Thyroid gland (tissue), 4 donors: ENCODE measurements around the gene CAMTA1. TPM values are rescaled to one million over a fixed set of nuclear protein-coding genes. Genes with fewer than 3 reads are reported as not detected.

Experiments used
- DNase-seq, 2 donors: peaks; one replicate each; pipeline ENCODE4 v3.0.0-alpha.2; 2019
- H3K27ac ChIP-seq, 3 donors: fragments of 200-600 bp; sonication (generic); 1 replicate in 2 of 3; 2 replicates in 1 of 3; pipeline ENCODE4 v1.5.1; 2016 to 2019; ENCODE audit warnings: mild to moderate bottlenecking in 1 of 3, moderate library complexity in 1 of 3
- H3K27me3 ChIP-seq: fragments of 200-600 bp; sonication (generic); one replicate; pipeline ENCODE4 v1.5.1; 2019
- H3K36me3 ChIP-seq, 2 donors: fragments of 200-600 bp; sonication (generic); one replicate each; pipeline ENCODE4 v1.5.1; 2016 to 2019
- H3K4me1 ChIP-seq, 2 donors: fragments of 200-600 bp; sonication (generic); one replicate each; pipeline ENCODE4 v1.5.1; 2017 to 2019
- H3K4me3 ChIP-seq, 3 donors: fragments of 200-600 bp; sonication (generic); replicated peaks in 1 of 3; 1 replicate in 2 of 3; 2 replicates in 1 of 3; pipeline ENCODE4 v1.5.1; 2016; ENCODE audit warnings: mild to moderate bottlenecking in 1 of 3
- H3K9me3 ChIP-seq: fragments of 200-600 bp; sonication (generic); one replicate; pipeline ENCODE4 v1.5.1; 2017
- CTCF ChIP-seq, 6 experiments: fragments of 200-600 bp in 3 of 6; fragments of 450-650 bp in 3 of 6; sonication (generic) in 3 of 6; IDR thresholded peaks; one replicate each; pipeline ENCODE4 v1.5.1; 2016 to 2019; ENCODE audit warnings: antibody characterized with exemption in 6 of 6, mild to moderate bottlenecking in 2 of 6, inconsistent platforms in 1 of 6, moderate library complexity in 1 of 6
- POLR2A ChIP-seq, 2 donors: fragments of 450-650 bp; IDR thresholded peaks; one replicate each; pipeline ENCODE4 v1.6.1; 2017; ENCODE audit warnings: antibody characterized with exemption in 2 of 2, mild to moderate bottlenecking in 2 of 2, moderate library complexity in 1 of 2
- WGBS, 2 donors: methylation state at CpG; one replicate each; pipeline ENCODE4 v1.1.5; 2017; 5-methylcytosine and 5-hydroxymethylcytosine counted together
- intact Hi-C: fragments of 100-400 bp; cut with DNase I; formaldehyde crosslinking; loops from one replicate; pipeline ENCODE4 v1.15.1; 2023
- total RNA-seq, 4 donors: library from RNA; depleted of rRNA; stranded (reverse); fragments of >200 nt; gene quantifications; one replicate each; pipeline ENCODE4 v1.2.3, GENCODE V29; 2016

Gene CAMTA1
- total RNA-seq, 4 donors from 2014 or later = 63.9 to 124 (median 101) TPM

- 58 to 65% methylated on average over 9 of the region's 9 CpGs for WGBS, 2 donors
- TF ChIP-seq CTCF (IDR thresholded peaks at IDR 0.05) (no peak), POLR2A (IDR thresholded peaks at IDR 0.05) (no peak)
- H3K27ac ChIP-seq = no peak overlapping the region
- no peak for DNase-seq
- H3K4me3 ChIP-seq = no peak overlapping the region
- intact Hi-C loops = no loop called here
- H3K9me3 ChIP-seq = no peaks in the 10 kb centered on the region
- H3K4me1 ChIP-seq = no peaks in the 10 kb centered on the region
- H3K36me3 ChIP-seq = no peaks in the 10 kb centered on the region
- no peaks in the 10 kb centered on the region for H3K27me3 ChIP-seq
Measured at GRCh38 chr1:7019510-7019909, 234.3 kb downstream of the CAMTA1 start.

DNA sequence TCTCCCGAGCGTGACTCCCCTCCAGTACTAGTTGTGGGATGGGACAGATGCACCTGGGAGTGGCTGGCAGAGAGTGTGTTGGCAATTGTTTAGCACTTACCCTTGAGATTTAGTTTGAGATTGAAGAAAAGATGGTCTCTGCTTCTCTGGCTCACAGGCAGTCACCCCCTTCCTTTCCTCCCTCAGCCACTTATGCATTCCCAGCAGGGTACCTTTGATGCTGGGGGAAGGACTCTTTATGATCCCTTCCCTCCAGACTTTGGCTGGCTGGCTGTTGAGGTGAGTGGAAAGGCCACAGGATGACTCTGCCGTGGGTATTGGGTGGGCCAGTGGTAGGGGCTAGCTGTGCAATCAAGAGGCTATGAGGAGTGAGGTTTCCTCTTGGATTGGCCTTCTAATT lies 236.8 kb downstream of the CAMTA1 start:
- Histone ChIP-seq H3K27me3 (no peaks in the 10 kb centered on the region), H3K9me3 (no peaks in the 10 kb centered on the region), H3K4me3 (no peak overlapping the region), H3K4me1 (no peaks in the 10 kb centered on the region), H3K27ac (no peak overlapping the region), H3K36me3 (no peaks in the 10 kb centered on the region)
- no peak for DNase-seq
- TF ChIP-seq CTCF (IDR thresholded peaks at IDR 0.05) = no peak
- no peak for TF ChIP-seq POLR2A (IDR thresholded peaks at IDR 0.05)
- intact Hi-C loops = no loop called here
- WGBS, 2 donors = 43 to 50% methylated on average over 1 of the region's 3 CpGs

- Histone ChIP-seq H3K36me3 (no peaks in the 10 kb centered on the region), H3K9me3 (no peaks in the 10 kb centered on the region), H3K27ac (no peak overlapping the region), H3K27me3 (no peaks in the 10 kb centered on the region), H3K4me1 (no peaks in the 10 kb centered on the region), H3K4me3 (no peak overlapping the region)
- no peak for DNase-seq
- WGBS, 2 donors = 85% methylated on average over 7 of the region's 7 CpGs
- TF ChIP-seq CTCF (IDR thresholded peaks at IDR 0.05) (no peak), POLR2A (IDR thresholded peaks at IDR 0.05) (no peak)
- intact Hi-C loops = no loop called here
Measured at GRCh38 chr1:7025013-7025412, 239.8 kb downstream of the CAMTA1 start.

GRCh38 chr1:7026169-7026568 lies 240.9 kb downstream of the CAMTA1 start:
- no peaks in the 10 kb centered on the region for H3K4me1 ChIP-seq

GRCh38 chr1:7032992-7033391 lies 247.7 kb downstream of the CAMTA1 start:
- H3K27ac ChIP-seq = no peak overlapping the region
- TF ChIP-seq POLR2A (IDR thresholded peaks at IDR 0.05) (no peak), CTCF (IDR thresholded peaks at IDR 0.05) (no peak)
- 91 to 92% methylated on average over 2 of the region's 2 CpGs for WGBS, 2 donors

More at GRCh38 chr1:7026169-7026568, 240.9 kb downstream of the CAMTA1 start:
- Histone ChIP-seq H3K9me3 (no peaks in the 10 kb centered on the region), H3K4me3 (no peak overlapping the region), H3K27ac (no peak overlapping the region), H3K36me3 (no peaks in the 10 kb centered on the region), H3K27me3 (no peaks in the 10 kb centered on the region)
- intact Hi-C loops = no loop called here
- no peak for DNase-seq
- 70 to 84% methylated on average over 6 of the region's 6 CpGs for WGBS, 2 donors
- TF ChIP-seq POLR2A (IDR thresholded peaks at IDR 0.05) = no peak
- TF ChIP-seq CTCF (IDR thresholded peaks at IDR 0.05) = no peak

More at GRCh38 chr1:7032992-7033391, 247.7 kb downstream of the CAMTA1 start:
- Histone ChIP-seq H3K9me3 (no peaks in the 10 kb centered on the region), H3K27me3 (no peaks in the 10 kb centered on the region), H3K36me3 (no peaks in the 10 kb centered on the region), H3K4me1 (no peaks in the 10 kb centered on the region), H3K4me3 (no peak overlapping the region)
- intact Hi-C loops = no loop called here
- no peak for DNase-seq
